ENCODE results near the gene TAMM41. TPM values are rescaled to one million over a fixed set of nuclear protein-coding genes. Genes with fewer than 3 reads are reported as not detected.

TAMM41 gene
- total and polyA plus RNA-seq, 4 experiments from 2014 or later: 25.5 to 52.2 (median 41.0) TPM

DNA sequence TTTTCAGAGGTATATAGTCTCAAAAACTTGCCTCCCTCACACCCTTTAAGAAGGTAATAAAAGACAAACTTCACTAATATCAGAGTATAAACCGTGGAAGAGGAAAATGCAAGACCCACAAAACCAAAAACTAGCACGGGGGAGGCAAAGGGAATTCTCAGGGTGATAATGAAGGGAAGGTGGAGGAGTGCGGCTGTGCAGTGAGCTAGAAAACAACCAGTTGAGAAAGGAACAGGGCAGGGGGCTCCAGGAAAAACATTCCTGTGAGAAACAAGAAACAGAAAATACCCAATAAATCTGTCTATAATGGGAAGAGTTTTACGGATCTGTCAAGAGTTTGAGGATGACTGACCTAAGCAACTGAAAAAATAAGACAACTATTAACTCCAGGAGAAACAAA is 31.6 kb downstream of the TAMM41 start:
- POLR2A ChIA-PET (ENCODE audit: partially characterized antibody): no interaction called here
- Mint-ChIP-seq H3K36me3 (peaks cover 41 to 78% of the 10 kb centered on the region in 2 donors), H3K4me3 (no peak overlapping the region), H3K27ac (peak overlapping the region in 5 of 7 donors; percentile 1 to 32 (median 24)), H3K4me1 (peaks cover 0 to 2% (median under 1%) of the 10 kb centered on the region in 4 donors), H3K9me3 (no peaks in the 10 kb centered on the region), H3K27me3 (no peaks in the 10 kb centered on the region)
- H3K4me1 ChIP-seq (ENCODE audit: insufficient read depth, low read length): no peaks in the 10 kb centered on the region
- CTCF ChIA-PET (ENCODE audit: partially characterized antibody): interaction anchor here (1.2 to 1.3 kb wide), 2 partner anchors 11 to 12 kb away, joined by 3 to 6 read pairs; no protein-coding TSS in a partner anchor
- H3K27me3 ChIP-seq (ENCODE audit: insufficient read depth, low read length): no peaks in the 10 kb centered on the region
- no peaks in the 10 kb centered on the region for H3K9me3 ChIP-seq (ENCODE audit: control insufficient read depth in 1 of 2, low read length in 2 of 2)
- H3K4me3 ChIP-seq (ENCODE audit: low read length in 2 of 2): no peak overlapping the region
- DNase-seq: no peak
- intact Hi-C loops (cut with micrococcal nuclease): no loop called here
- peaks cover 14% of the 10 kb centered on the region for H3K36me3 ChIP-seq (ENCODE audit: insufficient read depth, low read length)
- no peak overlapping the region for H3K27ac ChIP-seq (ENCODE audit: low read depth, low read length)

DNA sequence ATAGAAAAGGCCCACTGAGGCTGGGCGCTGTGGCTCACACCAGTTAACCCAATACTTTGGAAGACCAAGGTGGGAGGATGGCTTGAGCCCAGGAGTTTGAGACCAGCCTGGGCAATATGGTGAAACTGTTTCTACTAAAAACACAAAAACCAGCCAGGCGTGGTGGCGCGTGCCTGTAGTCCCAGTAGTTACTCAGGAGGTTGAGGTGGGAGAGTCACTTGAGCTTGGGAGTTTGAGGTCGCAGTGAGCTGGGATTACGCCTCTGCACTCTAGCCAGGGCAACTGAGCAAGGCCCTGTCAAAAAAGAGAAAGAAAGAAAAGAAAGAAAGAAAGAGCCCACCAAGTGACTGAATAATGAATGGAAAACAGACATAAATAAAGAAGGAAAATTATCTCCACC is 32.0 kb downstream of the TAMM41 start:
- no peak overlapping the region for H3K27ac ChIP-seq (ENCODE audit: low read depth, low read length)
- no peaks in the 10 kb centered on the region for H3K4me1 ChIP-seq (ENCODE audit: insufficient read depth, low read length)
- H3K9me3 ChIP-seq (ENCODE audit: control insufficient read depth in 1 of 2, low read length in 2 of 2): no peaks in the 10 kb centered on the region
- Mint-ChIP-seq H3K36me3 (peaks cover 42 to 76% of the 10 kb centered on the region in 2 donors), H3K4me3 (no peak overlapping the region), H3K27ac (peak overlapping the region in 1 of 7 donors; percentile 16), H3K4me1 (peaks cover 0 to 2% (median 0%) of the 10 kb centered on the region in 4 donors), H3K27me3 (no peaks in the 10 kb centered on the region), H3K9me3 (no peaks in the 10 kb centered on the region)
- intact Hi-C loops (cut with micrococcal nuclease): no loop called here
- H3K4me3 ChIP-seq (ENCODE audit: low read length in 2 of 2): no peak overlapping the region
- ChIA-PET CTCF (ENCODE audit: partially characterized antibody) (interaction anchor here (0.8 to 1.3 kb wide), 2 partner anchors 11 to 33 kb away, joined by 3 to 6 read pairs; no protein-coding TSS in a partner anchor), POLR2A (ENCODE audit: partially characterized antibody) (no interaction called here)
- H3K27me3 ChIP-seq (ENCODE audit: insufficient read depth, low read length): no peaks in the 10 kb centered on the region
- DNase-seq: no peak
- H3K36me3 ChIP-seq (ENCODE audit: insufficient read depth, low read length): peaks cover 19% of the 10 kb centered on the region

DNA sequence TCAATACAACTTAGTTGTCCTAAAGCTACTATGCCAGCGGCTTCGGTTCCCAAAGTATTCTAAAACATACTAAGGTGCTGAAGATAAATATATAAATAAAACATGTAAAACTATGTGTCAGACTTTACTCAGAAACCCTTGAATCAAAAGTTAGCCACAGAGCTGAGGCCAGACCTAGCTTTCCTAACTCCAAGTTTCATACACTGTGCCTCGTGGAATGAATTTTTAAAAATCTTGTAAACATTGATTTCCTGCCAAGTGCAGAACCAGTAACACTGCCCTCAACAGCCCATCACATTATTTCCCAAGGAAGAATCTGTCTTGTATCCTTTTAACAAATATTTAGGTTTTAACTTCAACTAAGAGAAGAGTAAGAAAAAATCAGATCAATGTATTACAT is 36.4 kb downstream of the TAMM41 start:
- POLR2A ChIA-PET (ENCODE audit: partially characterized antibody): no interaction called here
- DNase-seq: no peak
- intact Hi-C loops (cut with micrococcal nuclease): no loop called here
- Histone ChIP-seq H3K4me1 (ENCODE audit: insufficient read depth, low read length) (no peaks in the 10 kb centered on the region), H3K36me3 (ENCODE audit: insufficient read depth, low read length) (peaks cover 30% of the 10 kb centered on the region), H3K27ac (ENCODE audit: low read depth, low read length) (no peak overlapping the region), H3K4me3 (ENCODE audit: low read length in 2 of 2) (no peak overlapping the region), H3K27me3 (ENCODE audit: insufficient read depth, low read length) (no peaks in the 10 kb centered on the region), H3K9me3 (ENCODE audit: control insufficient read depth in 1 of 2, low read length in 2 of 2) (no peaks in the 10 kb centered on the region)
- H3K27me3 Mint-ChIP-seq: no peaks in the 10 kb centered on the region
- H3K4me3 Mint-ChIP-seq: no peak overlapping the region
- H3K36me3 Mint-ChIP-seq: peaks cover 56 to 77% of the 10 kb centered on the region in 2 donors
- no peaks in the 10 kb centered on the region for H3K9me3 Mint-ChIP-seq
- CTCF ChIA-PET (ENCODE audit: partially characterized antibody): no interaction called here
- peak overlapping the region in 1 of 7 donors; percentile 43 for H3K27ac Mint-ChIP-seq
- peaks cover 0 to 2% (median 0%) of the 10 kb centered on the region in 4 donors for H3K4me1 Mint-ChIP-seq

DNA sequence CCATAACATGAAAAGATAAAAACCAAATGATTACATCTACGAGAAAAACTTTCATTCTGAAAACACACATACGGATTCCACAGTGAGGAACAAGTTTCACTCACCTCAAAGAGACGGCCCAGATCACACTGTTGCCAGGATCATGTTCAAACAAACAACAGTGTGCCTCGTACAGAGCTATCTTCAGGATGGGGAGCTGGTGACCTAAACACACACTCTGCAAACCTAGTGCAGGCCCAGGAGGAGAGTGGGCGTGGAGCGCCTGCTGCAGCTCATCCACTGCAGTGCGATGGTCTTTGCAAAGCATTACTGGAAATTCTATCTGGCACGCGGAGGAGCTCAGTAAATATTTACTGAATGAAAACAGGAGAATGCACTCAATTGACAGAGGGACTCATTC is 38.5 kb downstream of the TAMM41 start:
- Mint-ChIP-seq H3K4me3 (no peak overlapping the region), H3K9me3 (no peaks in the 10 kb centered on the region), H3K4me1 (peaks cover 0 to 10% (median 3%) of the 10 kb centered on the region in 4 donors), H3K27me3 (no peaks in the 10 kb centered on the region), H3K36me3 (peaks cover 52 to 72% of the 10 kb centered on the region in 2 donors), H3K27ac (peak overlapping the region in 1 of 7 donors; percentile 1)
- Histone ChIP-seq H3K36me3 (ENCODE audit: insufficient read depth, low read length) (peaks cover 33% of the 10 kb centered on the region), H3K27ac (ENCODE audit: low read depth, low read length) (no peak overlapping the region), H3K9me3 (ENCODE audit: control insufficient read depth in 1 of 2, low read length in 2 of 2) (no peaks in the 10 kb centered on the region), H3K27me3 (ENCODE audit: insufficient read depth, low read length) (no peaks in the 10 kb centered on the region), H3K4me3 (ENCODE audit: low read length in 2 of 2) (no peak overlapping the region), H3K4me1 (ENCODE audit: insufficient read depth, low read length) (no peaks in the 10 kb centered on the region)
- ChIA-PET CTCF (ENCODE audit: partially characterized antibody) (no interaction called here), POLR2A (ENCODE audit: partially characterized antibody) (no interaction called here)
- no peak for DNase-seq
- intact Hi-C loops (cut with micrococcal nuclease): no loop called here

DNA sequence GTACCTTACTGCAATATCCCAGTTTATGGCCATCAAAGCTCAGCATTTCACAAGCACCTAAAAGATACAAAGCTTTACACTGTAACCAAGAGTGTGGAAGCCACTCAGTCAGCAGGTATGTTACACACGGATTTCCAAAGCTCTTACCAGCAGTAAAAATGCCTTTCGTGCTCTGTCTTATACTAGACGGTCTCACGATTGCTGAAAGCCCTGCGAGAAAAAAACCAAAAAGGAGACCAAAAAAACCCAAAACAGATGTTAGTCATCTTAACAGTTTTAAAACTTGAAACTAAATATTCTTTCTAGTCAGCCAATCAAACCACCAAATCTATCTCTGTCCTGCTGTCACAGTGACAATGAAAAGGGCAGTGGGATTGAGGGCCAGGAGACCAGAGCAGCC is 39.0 kb downstream of the TAMM41 start:
- H3K9me3 ChIP-seq (ENCODE audit: control insufficient read depth in 1 of 2, low read length in 2 of 2): no peaks in the 10 kb centered on the region
- H3K27ac ChIP-seq (ENCODE audit: low read depth, low read length): no peak overlapping the region
- Mint-ChIP-seq H3K27ac (peak overlapping the region in 2 of 7 donors; percentile 35 to 47), H3K27me3 (no peaks in the 10 kb centered on the region), H3K36me3 (peaks cover 53 to 69% of the 10 kb centered on the region in 2 donors), H3K9me3 (peaks cover 0 to under 1% (median 0%) of the 10 kb centered on the region in 8 donors), H3K4me3 (no peak overlapping the region), H3K4me1 (peaks cover 0 to 10% (median 3%) of the 10 kb centered on the region in 4 donors)
- no peak for DNase-seq
- no peak overlapping the region for H3K4me3 ChIP-seq (ENCODE audit: low read length in 2 of 2)
- POLR2A ChIA-PET (ENCODE audit: partially characterized antibody): no interaction called here
- peaks cover 35% of the 10 kb centered on the region for H3K36me3 ChIP-seq (ENCODE audit: insufficient read depth, low read length)
- intact Hi-C loops (cut with micrococcal nuclease): no loop called here
- no peaks in the 10 kb centered on the region for H3K4me1 ChIP-seq (ENCODE audit: insufficient read depth, low read length)
- CTCF ChIA-PET (ENCODE audit: partially characterized antibody): no interaction called here
- H3K27me3 ChIP-seq (ENCODE audit: insufficient read depth, low read length): no peaks in the 10 kb centered on the region

DNA sequence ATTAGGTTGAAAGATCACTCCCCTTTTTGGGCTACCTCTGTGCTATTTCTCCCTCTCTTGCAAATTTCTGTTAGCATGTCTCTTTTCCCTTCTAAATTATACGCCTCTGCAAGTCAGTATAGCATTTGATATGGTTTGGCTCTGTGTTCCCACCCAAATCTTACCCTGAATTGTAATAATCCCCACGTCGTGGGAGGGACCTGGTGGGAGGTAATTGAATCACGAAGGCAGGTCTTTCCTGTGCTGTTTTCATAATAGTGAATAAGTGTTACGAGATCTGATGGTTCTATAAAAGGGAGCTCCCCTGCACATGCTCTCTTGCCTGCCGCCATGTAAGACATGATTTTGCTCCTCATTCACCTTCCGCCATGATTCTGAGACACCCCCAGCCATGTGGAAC is 41.0 kb downstream of the TAMM41 start:
- H3K27ac ChIP-seq (ENCODE audit: low read depth, low read length): no peak overlapping the region
- H3K4me3 Mint-ChIP-seq: no peak overlapping the region
- POLR2A ChIA-PET (ENCODE audit: partially characterized antibody): no interaction called here
- peaks cover 49% of the 10 kb centered on the region for H3K36me3 ChIP-seq (ENCODE audit: insufficient read depth, low read length)
- intact Hi-C loops (cut with micrococcal nuclease): loop anchor here (2.0 kb wide), 1 partner anchor 153 kb away; no protein-coding TSS in a partner anchor
- DNase-seq: no peak
- peaks cover 0 to 8% (median 1%) of the 10 kb centered on the region in 8 donors for H3K9me3 Mint-ChIP-seq
- H3K27me3 Mint-ChIP-seq: no peaks in the 10 kb centered on the region
- H3K4me1 Mint-ChIP-seq: peaks cover 0 to 11% (median 2%) of the 10 kb centered on the region in 4 donors
- H3K4me1 ChIP-seq (ENCODE audit: insufficient read depth, low read length): no peaks in the 10 kb centered on the region
- peak overlapping the region in 2 of 7 donors; percentile 65 to 79 for H3K27ac Mint-ChIP-seq
- no peak overlapping the region for H3K4me3 ChIP-seq (ENCODE audit: low read length in 2 of 2)
- no peaks in the 10 kb centered on the region for H3K27me3 ChIP-seq (ENCODE audit: insufficient read depth, low read length)
- H3K36me3 Mint-ChIP-seq: peaks cover 65 to 71% of the 10 kb centered on the region in 2 donors
- CTCF ChIA-PET (ENCODE audit: partially characterized antibody): interaction anchor here (0.9 to 3.6 kb wide), 3 partner anchors 12 to 427 kb away, joined by 3 to 41 read pairs (median 15); no protein-coding TSS in a partner anchor
- no peaks in the 10 kb centered on the region for H3K9me3 ChIP-seq (ENCODE audit: control insufficient read depth in 1 of 2, low read length in 2 of 2)

DNA sequence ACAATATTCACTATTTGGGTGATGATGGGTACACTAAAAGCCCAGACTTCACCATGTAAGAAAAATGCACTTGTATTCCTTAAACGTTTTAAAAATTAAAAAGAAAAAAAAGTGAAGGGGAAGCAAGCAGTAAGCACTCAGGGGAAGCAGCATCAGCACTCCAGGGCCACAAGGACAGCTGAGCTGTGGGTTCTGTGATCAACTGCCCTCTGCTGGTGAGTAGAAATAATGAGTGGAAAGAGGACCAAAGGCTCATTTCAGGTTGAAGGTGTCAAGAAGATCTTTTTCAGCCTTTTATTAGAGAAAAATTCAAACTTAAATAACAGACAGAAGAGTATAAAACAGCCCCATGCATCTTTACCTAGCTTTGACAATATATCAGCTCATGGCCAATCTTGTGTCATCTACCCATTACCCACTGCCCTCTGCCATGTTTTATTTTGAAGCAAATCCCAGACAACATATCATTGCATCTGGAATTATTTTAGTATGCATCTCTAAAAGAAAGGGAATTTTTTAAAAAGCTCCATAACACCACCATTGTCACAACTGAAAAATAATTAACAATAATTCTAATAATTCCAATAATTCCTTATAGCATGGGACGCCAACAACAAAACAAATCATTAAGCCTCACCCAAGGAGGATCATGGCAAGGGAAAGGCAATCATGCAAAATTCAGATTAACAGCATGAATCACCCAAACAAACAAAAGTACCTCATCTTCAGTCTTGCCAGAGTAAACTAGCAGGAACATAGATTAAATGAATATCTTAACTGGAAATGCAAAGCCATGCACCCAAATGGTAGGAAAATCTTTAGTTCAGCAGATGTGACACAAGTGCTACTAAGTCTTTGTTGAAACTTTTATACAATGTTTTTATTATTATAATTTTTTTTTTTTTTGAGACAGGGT is 42.5 kb downstream of the TAMM41 start:
- no peak overlapping the region for H3K4me3 Mint-ChIP-seq
- no peaks in the 10 kb centered on the region for H3K27me3 ChIP-seq (ENCODE audit: insufficient read depth, low read length)
- peaks cover 74 to 77% of the 10 kb centered on the region in 2 donors for H3K36me3 Mint-ChIP-seq
- no peak overlapping the region for H3K27ac Mint-ChIP-seq
- peaks cover 0 to 24% (median 4%) of the 10 kb centered on the region in 4 donors for H3K4me1 Mint-ChIP-seq
- H3K4me3 ChIP-seq (ENCODE audit: low read length in 2 of 2): no peak overlapping the region
- intact Hi-C loops (cut with micrococcal nuclease): loop anchor here (1.0 to 2.0 kb wide), 3 partner anchors 151 to 567 kb away; no protein-coding TSS in a partner anchor
- H3K9me3 Mint-ChIP-seq: peaks cover 0 to 19% (median 13%) of the 10 kb centered on the region in 8 donors
- DNase-seq: peak; percentile 41 to 58 (median 44)
- H3K36me3 ChIP-seq (ENCODE audit: insufficient read depth, low read length): peaks cover 50% of the 10 kb centered on the region
- no peaks in the 10 kb centered on the region for H3K27me3 Mint-ChIP-seq
- no peak overlapping the region for H3K27ac ChIP-seq (ENCODE audit: low read depth, low read length)
- H3K9me3 ChIP-seq (ENCODE audit: control insufficient read depth in 1 of 2, low read length in 2 of 2): no peaks in the 10 kb centered on the region
- POLR2A ChIA-PET (ENCODE audit: partially characterized antibody): interaction anchor here (1.3 kb wide), 1 partner anchor 161 kb away, joined by 3 read pairs; the partner anchor contains the start of gene VGLL4
- CTCF ChIA-PET (ENCODE audit: partially characterized antibody): interaction anchor here (0.9 to 3.6 kb wide), 17 partner anchors 9 to 566 kb away, joined by 3 to 41 read pairs (median 4); no protein-coding TSS in a partner anchor
- no peaks in the 10 kb centered on the region for H3K4me1 ChIP-seq (ENCODE audit: insufficient read depth, low read length)
